Keratinocyte (primary cell): Measurements from ENCODE around the gene SEMA3E. TPM values are rescaled to one million over a fixed set of nuclear protein-coding genes. Genes with fewer than 3 reads are reported as not detected.

Source experiments
- DNase-seq: peaks from one replicate; pipeline ENCODE4 v3.0.0-alpha.2; 2011; ENCODE audit warnings: low read depth, missing footprints, low spot score
- FAIRE-seq: peaks from 2 replicates; lab custom pipeline; 2011; peaks lifted over from hg19 to GRCh38; lab: Jason Lieb, UNC
- H2AFZ ChIP-seq: 2 replicates; pipeline ENCODE4 v1.6.0; 2012; ENCODE audit warnings: low read length, control low read depth, inconsistent platforms; ENCODE audit not compliant: control insufficient read depth
- H3K27ac ChIP-seq: 2 replicates; pipeline ENCODE4 v1.5.1; 2011; ENCODE audit warnings: low read length; ENCODE audit not compliant: control insufficient read depth, insufficient read depth
- H3K27me3 ChIP-seq: 3 replicates; pipeline ENCODE4 v1.6.0; 2011; ENCODE audit warnings: low read length; ENCODE audit not compliant: control insufficient read depth, insufficient read depth; ENCODE audit errors: extremely low read depth
- H3K36me3 ChIP-seq, 2 experiments: 2 replicates in 1 of 2; 3 replicates in 1 of 2; pipeline ENCODE4 v1.5.1; 2011; ENCODE audit warnings: low read length in 2 of 2, mild to moderate bottlenecking in 1 of 2; ENCODE audit not compliant: control insufficient read depth in 2 of 2, insufficient read depth in 2 of 2; ENCODE audit errors: extremely low read depth in 1 of 2
- H3K4me1 ChIP-seq: 3 replicates; pipeline ENCODE4 v1.5.1; 2011; ENCODE audit warnings: low read length; ENCODE audit not compliant: control insufficient read depth, insufficient read depth; ENCODE audit errors: extremely low read depth
- H3K4me2 ChIP-seq: 3 replicates; pipeline ENCODE4 v1.6.0; 2011; ENCODE audit warnings: low read depth, low read length; ENCODE audit not compliant: control insufficient read depth, insufficient read depth; ENCODE audit errors: extremely low read depth
- H3K4me3 ChIP-seq, 3 experiments: fragments of 200-600 bp in 1 of 3; sonication (generic) in 1 of 3; 2 replicates in 2 of 3; 3 replicates in 1 of 3; pipeline ENCODE4 v1.5.1; 2011 to 2016; ENCODE audit warnings: low read length in 3 of 3, mild to moderate bottlenecking in 3 of 3, control low read depth in 2 of 3, inconsistent platforms in 1 of 3, low read depth in 1 of 3, mixed read lengths in 1 of 3, mixed run types in 1 of 3, moderate library complexity in 1 of 3; ENCODE audit not compliant: control insufficient read depth in 2 of 3, insufficient read depth in 2 of 3; ENCODE audit errors: extremely low read depth in 1 of 3
- H3K79me2 ChIP-seq: 2 replicates; pipeline ENCODE4 v1.6.0; 2012; ENCODE audit warnings: low read length; ENCODE audit not compliant: control insufficient read depth, insufficient read depth
- H3K9ac ChIP-seq: 3 replicates; pipeline ENCODE4 v1.6.0; 2011; ENCODE audit warnings: low read length; ENCODE audit not compliant: control insufficient read depth, insufficient read depth; ENCODE audit errors: extremely low read depth
- H3K9me1 ChIP-seq: 3 replicates; pipeline ENCODE4 v1.6.0; 2011; ENCODE audit warnings: low read length; ENCODE audit not compliant: control insufficient read depth, insufficient read depth; ENCODE audit errors: extremely low read depth
- H3K9me3 ChIP-seq: 2 replicates; pipeline ENCODE4 v1.5.1; 2012; ENCODE audit warnings: low read depth, low read length; ENCODE audit not compliant: control insufficient read depth
- H4K20me1 ChIP-seq: 3 replicates; pipeline ENCODE4 v1.6.0; 2011; ENCODE audit warnings: low read length; ENCODE audit not compliant: control insufficient read depth, insufficient read depth; ENCODE audit errors: extremely low read depth
- EZH2 ChIP-seq: IDR thresholded peaks from one replicate; pipeline ENCODE4 v1.6.1; 2012; ENCODE audit warnings: inconsistent platforms, mild to moderate bottlenecking, low read length, moderate library complexity
- dilution Hi-C: fragments of 300-500 bp; cut with MboI; formaldehyde crosslinking; loops from one replicate; pipeline ENCODE4 v1.7.0; 2020; ENCODE audit warnings: low sequenced_read_pairs; ENCODE audit not compliant: extremely low pct_ligation_motif_present
- polyA plus RNA-seq, 5 experiments: library from polyadenylated mRNA; depleted of rRNA in 3 of 5; stranded (reverse) in 3 of 5; stranded (forward) in 1 of 5; unstranded in 1 of 5; fragments of >200 nt; gene quantifications; 1 replicate in 1 of 5; 2 replicates in 3 of 5; 3 replicates in 1 of 5; pipeline versions ENCODE4 v1.2.1 to v1.2.3, GENCODE V29; 2011 to 2012; ENCODE audit warnings: missing spikeins in 2 of 5, low read depth in 1 of 5, low replicate concordance in 1 of 5
- TF ChIP-seq, protein P1 (sequence below), 3 experiments: IDR thresholded peaks in 1 of 3; conservative IDR thresholded peaks in 1 of 3; optimal IDR thresholded peaks in 1 of 3; 2 replicates in 2 of 3; 3 replicates in 1 of 3; pipeline versions ENCODE3 to v1.5.1; 2011; ENCODE audit warnings: low read length in 3 of 3, mild to moderate bottlenecking in 3 of 3, moderate library complexity in 2 of 3, control low read depth in 1 of 3, inconsistent platforms in 1 of 3; ENCODE audit not compliant: insufficient read depth in 2 of 3; ENCODE audit errors: extremely low read depth in 1 of 3

SEMA3E gene
- polyA plus RNA-seq, 1 donor (not counting 4 experiments of a cell fraction or from before 2014, with no cell fraction given), result 0.21 TPM

- Histone ChIP-seq H3K27me3 (no peaks in the 10 kb centered on the region), H3K9me1 (no peaks in the 10 kb centered on the region), H3K4me1 (no peaks in the 10 kb centered on the region), H3K27ac (no peak overlapping the region), H4K20me1 (no peaks in the 10 kb centered on the region), H3K36me3 (no peaks in the 10 kb centered on the region), H2AFZ (no peak overlapping the region), H3K4me3 (no peak overlapping the region), H3K4me2 (no peak overlapping the region), H3K9me3 (no peaks in the 10 kb centered on the region), H3K9ac (no peak overlapping the region), H3K79me2 (no peaks in the 10 kb centered on the region)
- FAIRE-seq (no peak), DNase-seq (no peak)
- no peak for TF ChIP-seq EZH2
- TF ChIP-seq, protein P1, sequence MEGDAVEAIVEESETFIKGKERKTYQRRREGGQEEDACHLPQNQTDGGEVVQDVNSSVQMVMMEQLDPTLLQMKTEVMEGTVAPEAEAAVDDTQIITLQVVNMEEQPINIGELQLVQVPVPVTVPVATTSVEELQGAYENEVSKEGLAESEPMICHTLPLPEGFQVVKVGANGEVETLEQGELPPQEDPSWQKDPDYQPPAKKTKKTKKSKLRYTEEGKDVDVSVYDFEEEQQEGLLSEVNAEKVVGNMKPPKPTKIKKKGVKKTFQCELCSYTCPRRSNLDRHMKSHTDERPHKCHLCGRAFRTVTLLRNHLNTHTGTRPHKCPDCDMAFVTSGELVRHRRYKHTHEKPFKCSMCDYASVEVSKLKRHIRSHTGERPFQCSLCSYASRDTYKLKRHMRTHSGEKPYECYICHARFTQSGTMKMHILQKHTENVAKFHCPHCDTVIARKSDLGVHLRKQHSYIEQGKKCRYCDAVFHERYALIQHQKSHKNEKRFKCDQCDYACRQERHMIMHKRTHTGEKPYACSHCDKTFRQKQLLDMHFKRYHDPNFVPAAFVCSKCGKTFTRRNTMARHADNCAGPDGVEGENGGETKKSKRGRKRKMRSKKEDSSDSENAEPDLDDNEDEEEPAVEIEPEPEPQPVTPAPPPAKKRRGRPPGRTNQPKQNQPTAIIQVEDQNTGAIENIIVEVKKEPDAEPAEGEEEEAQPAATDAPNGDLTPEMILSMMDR (optimal IDR thresholded peaks at IDR 0.05 in 1 of 3, IDR thresholded peaks at IDR 0.05 in 1 of 3, conservative IDR thresholded peaks at IDR 0.05 in 1 of 3; ENCODE audit: extremely low read depth in 1 of 3, insufficient read depth in 2 of 3, low read length in 3 of 3), result no peak
- dilution Hi-C loops, result no loop called here
These were observed 222.6 kb downstream of the SEMA3E start for GRCh38 chr7:83426325-83426724.

GRCh38 chr7:83419013-83419412 is 229.9 kb downstream of the SEMA3E start:
- no peak overlapping the region for H3K4me3 ChIP-seq
- no peak overlapping the region for H2AFZ ChIP-seq
- no peaks in the 10 kb centered on the region for H3K79me2 ChIP-seq
- H3K9ac ChIP-seq, result no peak overlapping the region
- TF ChIP-seq, protein P1 (optimal IDR thresholded peaks at IDR 0.05 in 1 of 3, IDR thresholded peaks at IDR 0.05 in 1 of 3, conservative IDR thresholded peaks at IDR 0.05 in 1 of 3; ENCODE audit: extremely low read depth in 1 of 3, insufficient read depth in 2 of 3, low read length in 3 of 3), result no peak
- TF ChIP-seq EZH2, result no peak
- no peaks in the 10 kb centered on the region for H3K9me3 ChIP-seq
- DNase-seq (no peak), FAIRE-seq (no peak)
- no peaks in the 10 kb centered on the region for H3K27me3 ChIP-seq
- no peaks in the 10 kb centered on the region for H3K9me1 ChIP-seq
- dilution Hi-C loops, result loop anchor here (25.0 kb wide), 1 partner anchor 243 kb away; no protein-coding TSS in a partner anchor
- no peaks in the 10 kb centered on the region for H4K20me1 ChIP-seq
- H3K4me1 ChIP-seq, result peaks cover 4% of the 10 kb centered on the region
- no peak overlapping the region for H3K4me2 ChIP-seq
- no peaks in the 10 kb centered on the region for H3K36me3 ChIP-seq
- H3K27ac ChIP-seq, result no peak overlapping the region
